Measurements from ENCODE around the gene GFOD1. TPM values are rescaled to one million over a fixed set of nuclear protein-coding genes. Genes with fewer than 3 reads are reported as not detected.
A peak's percentile ranks its signal among the peaks of the same experiment; 100 is the strongest.

GFOD1 gene
- total and polyA plus RNA-seq, 4 donors = 2.6 to 16.8 (median 5.0) TPM

GRCh38 chr6:13484827-13485226, 2.6 kb downstream of the GFOD1 start:
- Histone ChIP-seq H3K9me3 (ENCODE audit: control insufficient read depth in 4 of 4, low read length in 3 of 4) (no peaks in the 10 kb centered on the region), H3K27ac (ENCODE audit: low read depth in 1 of 2, low read length in 2 of 2) (peak overlapping the region; percentile 63 to 94), H3K4me3 (ENCODE audit: low read depth in 1 of 3, low read length in 3 of 3) (peak overlapping the region; percentile 81 to 91 (median 85)), H3K4me1 (ENCODE audit: control insufficient read depth in 4 of 4, insufficient read depth in 4 of 4, low read length in 3 of 4) (peaks cover 8 to 58% (median 33%) of the 10 kb centered on the region in 4 donors), H3K36me3 (ENCODE audit: control insufficient read depth in 4 of 4, insufficient read depth in 3 of 4, low read depth in 1 of 4, low read length in 3 of 4) (no peaks in the 10 kb centered on the region), H3K9ac (ENCODE audit: low read depth in 1 of 2, low read length in 2 of 2) (peak overlapping the region in 1 of 2 donors; percentile 80), H3K27me3 (ENCODE audit: control insufficient read depth in 4 of 4, insufficient read depth in 4 of 4, low read length in 3 of 4) (no peaks in the 10 kb centered on the region)
- TF ChIP-seq RXRA (IDR thresholded peaks at IDR 0.05) = peak; percentile 39 to 52
- peak; percentile 47 for TF ChIP-seq FOXA2 (IDR thresholded peaks at IDR 0.05)
- TF ChIP-seq HNF4A (conservative IDR thresholded peaks at IDR 0.05) = peak in 1 of 2 donors; percentile 23
- TF ChIP-seq FOXA1 (IDR thresholded peaks at IDR 0.05) = no peak
- 55% methylated on average over 3 of the region's 3 CpGs for WGBS
- no peak for DNase-seq (ENCODE audit: low spot score)

- peak; percentile 92 to 97 for TF ChIP-seq HNF4A (conservative IDR thresholded peaks at IDR 0.05)
- no peak for TF ChIP-seq ATF3 (IDR thresholded peaks at IDR 0.05)
- peak; percentile 65 for TF ChIP-seq HNF4G (IDR thresholded peaks at IDR 0.05)
- TF ChIP-seq NR2F2 (IDR thresholded peaks at IDR 0.05) = no peak
- peak in 1 of 2 donors; percentile 76 for TF ChIP-seq JUND (IDR thresholded peaks at IDR 0.05)
- TF ChIP-seq RXRA (IDR thresholded peaks at IDR 0.05) = peak; percentile 47 to 70
- no peak for TF ChIP-seq ZBTB33 (IDR thresholded peaks at IDR 0.05)
- TF ChIP-seq MAX (IDR thresholded peaks at IDR 0.05) = peak; percentile 45
- TF ChIP-seq CTCF (IDR thresholded peaks at IDR 0.05; ENCODE audit: low read depth, low read length, missing input control) = no peak
- no peak for TF ChIP-seq GABPA (IDR thresholded peaks at IDR 0.05 in 1 of 2, conservative IDR thresholded peaks at IDR 0.05 in 1 of 2)
- TF ChIP-seq FOXA2 (IDR thresholded peaks at IDR 0.05) = no peak
- TF ChIP-seq RAD21 (IDR thresholded peaks at IDR 0.05) = peak; percentile 51 to 59
- peak; percentile 10 for TF ChIP-seq FOXA1 (IDR thresholded peaks at IDR 0.05)
- TF ChIP-seq YY1 (IDR thresholded peaks at IDR 0.05) = peak; percentile 37
- TF ChIP-seq EGR1 (IDR thresholded peaks at IDR 0.05; ENCODE audit: low read depth in 2 of 2) = no peak
- TF ChIP-seq SP1 (IDR thresholded peaks at IDR 0.05) = peak; percentile 81
- TF ChIP-seq REST (IDR thresholded peaks at IDR 0.05) = peak; percentile 62
- peak; percentile 76 for TF ChIP-seq TAF1 (conservative IDR thresholded peaks at IDR 0.05)
- Histone ChIP-seq H3K9me3 (ENCODE audit: control insufficient read depth in 4 of 4, low read length in 3 of 4) (no peaks in the 10 kb centered on the region), H3K27ac (ENCODE audit: low read depth in 1 of 2, low read length in 2 of 2) (peak overlapping the region; percentile 63 to 94), H3K4me3 (ENCODE audit: low read depth in 1 of 3, low read length in 3 of 3) (peak overlapping the region in 2 of 3 donors; percentile 12 to 91), H3K4me1 (ENCODE audit: control insufficient read depth in 4 of 4, insufficient read depth in 4 of 4, low read length in 3 of 4) (peaks cover 9 to 60% (median 38%) of the 10 kb centered on the region in 4 donors), H3K36me3 (ENCODE audit: control insufficient read depth in 4 of 4, insufficient read depth in 3 of 4, low read depth in 1 of 4, low read length in 3 of 4) (no peaks in the 10 kb centered on the region), H3K9ac (ENCODE audit: low read depth in 1 of 2, low read length in 2 of 2) (peak overlapping the region in 1 of 2 donors; percentile 80), H3K27me3 (ENCODE audit: control insufficient read depth in 4 of 4, insufficient read depth in 4 of 4, low read length in 3 of 4) (no peaks in the 10 kb centered on the region)
- 34% methylated on average over 6 of the region's 6 CpGs for WGBS
- no peak for DNase-seq (ENCODE audit: low spot score)
Measured at GRCh38 chr6:13484138-13484708, 3.2 kb downstream of the GFOD1 start.
